ENCODE measurements around the gene RALGAPA2. TPM values are rescaled to one million over a fixed set of nuclear protein-coding genes. Genes with fewer than 3 reads are reported as not detected.

The RALGAPA2 gene
- total and polyA plus RNA-seq, 2 donors = 15.3 to 41.6 TPM

DNA sequence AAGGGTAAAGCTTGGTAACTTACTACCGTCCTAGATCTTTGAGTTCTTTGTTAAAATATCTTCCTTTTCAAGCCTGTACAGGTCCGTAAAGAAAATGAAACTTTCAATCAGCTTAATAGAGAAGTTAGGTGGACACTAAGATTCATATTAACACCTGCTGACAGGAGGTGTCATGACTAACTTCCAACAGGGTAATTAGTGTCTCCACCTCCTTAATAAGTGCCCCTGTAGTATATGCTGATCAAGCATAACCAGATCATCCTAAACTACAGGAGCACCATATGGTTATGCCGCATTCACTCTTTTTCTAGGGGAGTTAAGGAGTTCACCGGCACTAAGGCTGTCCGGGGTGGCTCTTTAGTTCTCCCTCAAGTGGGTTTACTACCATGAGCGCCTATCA, 23.9 kb upstream of the RALGAPA2 start:
- no peak for DNase-seq (ENCODE audit: extremely low spot score)
- Histone ChIP-seq H3K4me1 (ENCODE audit: insufficient read depth) (no peaks in the 10 kb centered on the region), H3K27ac (ENCODE audit: low read depth) (no peak overlapping the region), H3K36me3 (ENCODE audit: insufficient read depth) (no peaks in the 10 kb centered on the region), H3K4me3 (ENCODE audit: low read depth, low read length) (no peak overlapping the region)
- WGBS = 93% methylated on average over 6 of the region's 6 CpGs

DNA sequence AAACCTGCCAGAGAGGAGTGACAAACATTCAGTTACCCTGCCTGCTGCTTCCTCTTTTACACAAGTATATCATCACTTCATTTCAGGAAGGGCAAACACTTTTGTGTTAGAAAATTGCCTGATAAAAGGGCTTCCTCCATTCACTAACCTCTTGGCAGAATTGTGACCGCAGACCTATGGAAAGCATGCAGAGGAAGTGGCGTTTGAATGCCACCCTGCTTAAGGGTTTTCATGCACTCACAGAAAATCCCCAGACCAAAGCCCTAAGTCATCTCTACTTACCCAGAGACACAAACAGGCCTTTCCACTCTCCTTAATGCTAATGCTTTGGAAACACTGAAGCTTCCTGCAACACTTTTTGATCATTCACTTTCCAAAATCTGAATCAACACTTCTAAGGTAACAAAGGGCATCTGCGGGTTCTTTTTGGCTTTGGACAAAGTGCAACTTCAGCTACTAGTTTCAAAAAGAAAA, 22.1 kb upstream of the RALGAPA2 start:
- Histone ChIP-seq H3K27ac (ENCODE audit: low read depth) (no peak overlapping the region), H3K4me1 (ENCODE audit: insufficient read depth) (no peaks in the 10 kb centered on the region), H3K36me3 (ENCODE audit: insufficient read depth) (no peaks in the 10 kb centered on the region), H3K4me3 (ENCODE audit: low read depth, low read length) (no peak overlapping the region)
- DNase-seq (ENCODE audit: extremely low spot score) = no peak
- WGBS = 59% methylated on average over 3 of the region's 3 CpGs

DNA sequence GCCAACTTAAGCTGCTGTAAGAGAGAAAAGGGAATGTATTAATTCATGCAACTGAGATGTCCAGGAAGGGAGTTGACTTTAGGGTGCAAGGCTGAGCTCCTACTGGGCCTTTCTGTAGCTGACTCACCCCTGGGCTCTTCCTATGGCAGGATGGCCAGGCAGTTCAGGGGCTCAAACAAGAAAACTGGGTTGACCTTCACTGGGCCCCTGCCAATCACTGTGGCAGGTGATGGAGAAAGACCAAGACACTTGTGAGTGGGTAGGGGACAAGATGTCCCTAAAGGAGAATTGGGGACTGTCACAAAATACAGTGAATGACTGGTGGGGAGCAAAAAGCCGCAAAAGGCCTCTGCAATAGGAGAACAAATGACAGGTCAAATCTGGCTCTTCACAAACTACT, 21.5 kb upstream of the RALGAPA2 start:
- Histone ChIP-seq H3K4me3 (ENCODE audit: low read depth, low read length) (no peak overlapping the region), H3K27ac (ENCODE audit: low read depth) (no peak overlapping the region), H3K4me1 (ENCODE audit: insufficient read depth) (no peaks in the 10 kb centered on the region), H3K36me3 (ENCODE audit: insufficient read depth) (no peaks in the 10 kb centered on the region)
- no peak for DNase-seq (ENCODE audit: extremely low spot score)
- 86% methylated on average over 1 of the region's 1 CpG for WGBS

- WGBS = 82% methylated on average over 4 of the region's 4 CpGs
- Histone ChIP-seq H3K27ac (ENCODE audit: low read depth) (no peak overlapping the region), H3K4me3 (ENCODE audit: low read depth, low read length) (no peak overlapping the region), H3K4me1 (ENCODE audit: insufficient read depth) (no peaks in the 10 kb centered on the region), H3K36me3 (ENCODE audit: insufficient read depth) (no peaks in the 10 kb centered on the region)
- DNase-seq (ENCODE audit: extremely low spot score) = no peak
Observed at GRCh38 chr20:20732641-20733040, 20.2 kb upstream of the RALGAPA2 start.

DNA sequence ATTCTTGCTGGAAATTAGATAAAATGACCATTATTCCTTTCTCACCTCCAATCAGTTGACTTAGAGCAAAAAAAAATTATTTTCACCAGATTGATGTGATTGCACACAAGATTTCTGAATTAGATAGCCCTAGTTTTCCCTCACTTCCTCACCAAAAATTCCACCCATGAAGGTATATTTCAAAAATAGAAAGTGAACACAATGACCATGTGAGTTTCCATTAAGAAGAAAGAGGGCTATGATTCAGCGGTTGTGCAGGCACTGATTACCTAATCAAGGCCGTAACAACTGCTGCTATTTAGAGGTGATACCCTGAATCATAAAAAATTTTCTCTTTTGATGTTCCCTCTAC, 19.5 kb upstream of the RALGAPA2 start:
- Histone ChIP-seq H3K27ac (ENCODE audit: low read depth) (no peak overlapping the region), H3K4me3 (ENCODE audit: low read depth, low read length) (no peak overlapping the region), H3K36me3 (ENCODE audit: insufficient read depth) (no peaks in the 10 kb centered on the region), H3K4me1 (ENCODE audit: insufficient read depth) (no peaks in the 10 kb centered on the region)
- no peak for DNase-seq (ENCODE audit: extremely low spot score)
- 76% methylated on average over 2 of the region's 2 CpGs for WGBS

DNA sequence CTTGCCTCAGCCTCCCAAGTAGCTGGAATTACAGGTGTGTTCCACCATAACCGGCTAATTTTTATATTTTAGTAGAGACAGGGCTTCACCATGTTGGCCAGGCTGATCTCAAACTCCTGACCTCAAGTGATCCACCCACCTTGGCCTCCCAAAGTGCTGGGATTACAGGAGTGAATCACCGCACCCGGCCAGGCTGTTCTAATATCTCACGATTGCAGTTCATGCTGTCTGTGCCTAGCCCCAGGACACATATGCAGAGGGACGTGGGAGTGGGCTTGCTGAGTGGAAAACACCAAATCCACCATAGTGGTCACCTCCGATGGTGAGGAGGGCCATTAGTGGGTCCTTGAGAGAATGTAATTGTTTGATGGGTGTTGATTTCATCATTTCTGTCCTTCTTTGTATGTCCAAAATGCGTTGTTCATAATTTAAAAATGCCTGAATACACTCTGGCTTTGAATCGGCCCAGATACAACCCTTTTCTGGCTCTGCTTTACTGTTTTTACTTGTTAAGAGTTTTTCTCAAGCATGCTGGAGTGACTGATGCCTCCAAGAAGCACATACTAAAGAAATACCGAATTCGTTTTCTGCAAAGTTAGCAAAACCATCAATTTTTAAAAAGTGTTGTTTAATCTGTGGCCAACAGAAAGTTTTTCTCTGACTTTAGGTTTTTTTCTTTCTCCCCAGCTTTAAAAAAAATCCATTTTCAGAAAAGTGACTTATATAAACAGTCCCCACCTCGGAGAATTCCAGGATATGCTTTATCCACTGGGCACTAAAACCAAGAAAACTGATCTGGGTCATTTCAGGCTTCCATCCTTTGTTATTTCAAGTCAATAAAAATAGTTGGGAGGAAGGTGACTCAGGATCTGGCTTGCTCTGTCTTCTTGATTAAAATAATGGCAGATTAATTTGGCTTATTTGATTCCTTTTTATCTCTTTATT, 18.8 kb upstream of the RALGAPA2 start:
- Histone ChIP-seq H3K4me3 (ENCODE audit: low read depth, low read length) (no peak overlapping the region), H3K27ac (ENCODE audit: low read depth) (no peak overlapping the region), H3K4me1 (ENCODE audit: insufficient read depth) (no peaks in the 10 kb centered on the region), H3K36me3 (ENCODE audit: insufficient read depth) (no peaks in the 10 kb centered on the region)
- WGBS = 79% methylated on average over 11 of the region's 11 CpGs
- no peak for DNase-seq (ENCODE audit: extremely low spot score)

GRCh38 chr20:20729563-20729962, 17.1 kb upstream of the RALGAPA2 start:
- H3K36me3 ChIP-seq (ENCODE audit: insufficient read depth) = no peaks in the 10 kb centered on the region
- WGBS = 96% methylated on average over 3 of the region's 3 CpGs

GRCh38 chr20:20721489-20721888, 9.0 kb upstream of the RALGAPA2 start:
- H3K27ac ChIP-seq (ENCODE audit: low read depth) = no peak overlapping the region
- H3K4me1 ChIP-seq (ENCODE audit: insufficient read depth) = no peaks in the 10 kb centered on the region
- DNase-seq (ENCODE audit: extremely low spot score) = no peak
- WGBS = 91% methylated on average over 4 of the region's 4 CpGs
- no peaks in the 10 kb centered on the region for H3K36me3 ChIP-seq (ENCODE audit: insufficient read depth)
- no peak overlapping the region for H3K4me3 ChIP-seq (ENCODE audit: low read depth, low read length)

More at GRCh38 chr20:20729563-20729962, 17.1 kb upstream of the RALGAPA2 start:
- Histone ChIP-seq H3K27ac (ENCODE audit: low read depth) (no peak overlapping the region), H3K4me1 (ENCODE audit: insufficient read depth) (no peaks in the 10 kb centered on the region), H3K4me3 (ENCODE audit: low read depth, low read length) (no peak overlapping the region)
- no peak for DNase-seq (ENCODE audit: extremely low spot score)

DNA sequence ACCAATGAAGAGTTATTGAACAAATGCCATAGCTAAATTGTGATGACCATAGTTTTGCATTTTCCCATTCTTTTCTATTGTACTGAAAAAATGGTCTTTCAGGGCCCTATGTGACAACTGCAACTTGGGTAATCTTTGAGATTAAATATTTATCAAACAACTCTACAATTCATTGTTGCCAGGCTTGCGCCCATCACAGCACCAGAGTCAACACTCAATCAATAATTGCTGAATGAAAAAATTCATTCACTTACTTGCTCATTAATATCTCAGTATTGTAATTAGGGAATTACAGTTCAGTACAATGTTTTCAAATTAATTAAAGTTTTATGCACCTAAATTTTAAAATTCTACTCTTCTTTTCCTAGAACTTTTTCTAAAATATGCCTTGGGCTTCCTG, 7.7 kb upstream of the RALGAPA2 start:
- no peaks in the 10 kb centered on the region for H3K36me3 ChIP-seq (ENCODE audit: insufficient read depth)
- no peaks in the 10 kb centered on the region for H3K4me1 ChIP-seq (ENCODE audit: insufficient read depth)
- H3K27ac ChIP-seq (ENCODE audit: low read depth) = no peak overlapping the region
- WGBS = 98% methylated on average over 1 of the region's 1 CpG
- DNase-seq (ENCODE audit: extremely low spot score) = no peak
- H3K4me3 ChIP-seq (ENCODE audit: low read depth, low read length) = no peak overlapping the region

GRCh38 chr20:20719411-20719810, 7.0 kb upstream of the RALGAPA2 start:
- no peak overlapping the region for H3K4me3 ChIP-seq (ENCODE audit: low read depth, low read length)
- H3K27ac ChIP-seq (ENCODE audit: low read depth) = no peak overlapping the region
- H3K4me1 ChIP-seq (ENCODE audit: insufficient read depth) = no peaks in the 10 kb centered on the region
- no peak for DNase-seq (ENCODE audit: extremely low spot score)
- H3K36me3 ChIP-seq (ENCODE audit: insufficient read depth) = no peaks in the 10 kb centered on the region

GRCh38 chr20:20713244-20713765, 861 bp upstream of the RALGAPA2 start:
- H3K4me1 ChIP-seq (ENCODE audit: insufficient read depth) = no peaks in the 10 kb centered on the region
- WGBS = 52% methylated on average over 15 of the region's 15 CpGs
- peak overlapping the region; percentile 96 for H3K4me3 ChIP-seq (ENCODE audit: low read depth, low read length)
- no peak for DNase-seq (ENCODE audit: extremely low spot score)
- H3K36me3 ChIP-seq (ENCODE audit: insufficient read depth) = no peaks in the 10 kb centered on the region
- peak overlapping the region; percentile 38 for H3K27ac ChIP-seq (ENCODE audit: low read depth)

GRCh38 chr20:20712004-20712473, 405 bp downstream of the RALGAPA2 start:
- Histone ChIP-seq H3K4me3 (ENCODE audit: low read depth, low read length) (peak overlapping the region; percentile 96), H3K36me3 (ENCODE audit: insufficient read depth) (no peaks in the 10 kb centered on the region), H3K4me1 (ENCODE audit: insufficient read depth) (no peaks in the 10 kb centered on the region), H3K27ac (ENCODE audit: low read depth) (peak overlapping the region; percentile 53)
- DNase-seq (ENCODE audit: extremely low spot score) = no peak
- WGBS = 2% methylated on average over 33 of the region's 33 CpGs

DNA sequence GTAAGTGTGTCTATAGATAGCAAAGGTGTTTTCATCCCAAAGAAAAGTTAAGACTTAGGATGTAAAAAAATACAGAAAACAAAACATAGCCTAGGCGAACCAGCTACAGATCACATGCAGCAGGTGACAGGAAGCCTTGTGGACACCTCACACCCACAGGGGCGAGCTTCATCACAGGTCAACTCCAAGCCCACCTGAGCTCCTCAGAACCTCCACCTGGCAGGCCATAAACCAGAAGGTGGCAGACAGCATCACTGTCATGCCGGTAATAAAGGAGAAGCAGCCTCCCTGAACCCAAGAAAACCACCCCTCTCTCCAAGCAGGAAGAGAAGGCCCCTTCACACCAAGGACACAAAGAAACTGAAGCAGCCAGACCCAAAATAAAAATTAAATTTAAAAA, 1.0 kb downstream of the RALGAPA2 start:
- Histone ChIP-seq H3K27ac (ENCODE audit: low read depth) (no peak overlapping the region), H3K4me3 (ENCODE audit: low read depth, low read length) (peak overlapping the region; percentile 96), H3K4me1 (ENCODE audit: insufficient read depth) (no peaks in the 10 kb centered on the region), H3K36me3 (ENCODE audit: insufficient read depth) (no peaks in the 10 kb centered on the region)
- WGBS = 53% methylated on average over 3 of the region's 3 CpGs
- no peak for DNase-seq (ENCODE audit: extremely low spot score)

All from urinary bladder (tissue), 4 donors.